DND-41 (cell line): ENCODE results near the gene GP9.

Experiments used
- EZH2 ChIP-seq: IDR thresholded peaks from 3 replicates; pipeline ENCODE4 v1.6.1; 2012; ENCODE audit warnings: borderline replicate concordance, low read depth, mild to moderate bottlenecking, moderate library complexity, low read length, inconsistent platforms; ENCODE audit not compliant: severe bottlenecking
- TF ChIP-seq, protein P1 (sequence below): IDR thresholded peaks from 2 replicates; pipeline ENCODE4 v1.5.1; 2012; ENCODE audit warnings: borderline replicate concordance, low read length, moderate library complexity, mild to moderate bottlenecking; ENCODE audit not compliant: poor library complexity, severe bottlenecking; ENCODE audit errors: extremely low read depth

DNA sequence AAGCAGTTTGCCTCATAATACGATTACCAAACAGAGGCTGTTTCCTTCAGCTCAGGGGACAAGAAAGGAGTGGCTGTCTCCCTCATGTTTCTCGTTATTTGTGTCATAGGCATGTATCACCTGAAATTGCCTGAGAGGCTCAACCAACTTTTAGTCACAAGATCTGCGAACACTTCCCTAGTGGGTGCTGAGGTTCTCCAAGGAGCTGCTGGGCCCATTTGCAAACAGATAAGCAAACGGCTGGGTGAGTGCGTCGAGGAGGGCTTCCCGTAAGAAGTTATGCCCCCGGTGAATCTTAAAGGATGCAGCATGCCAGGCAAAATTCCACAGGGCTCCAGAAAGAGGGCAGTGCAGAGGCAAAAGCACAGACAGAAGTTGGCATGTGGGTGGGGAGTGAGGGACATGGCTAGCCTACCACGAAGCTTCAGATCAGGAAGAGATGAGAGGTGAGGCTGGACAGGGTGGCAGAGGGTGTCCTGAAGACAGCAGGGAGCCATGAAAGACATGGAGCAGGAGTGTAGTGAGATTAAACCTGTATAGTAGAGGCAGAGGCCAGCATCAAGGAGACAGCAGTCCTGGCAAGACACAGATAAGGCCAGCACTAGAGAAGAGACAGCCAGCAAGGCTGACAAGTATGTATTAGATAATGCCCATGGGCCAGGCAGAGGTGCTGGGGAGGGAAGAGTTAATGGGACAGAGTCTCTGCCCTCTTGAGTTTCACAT is 4.0 kb upstream of the GP9 start:
- TF ChIP-seq, protein P1, sequence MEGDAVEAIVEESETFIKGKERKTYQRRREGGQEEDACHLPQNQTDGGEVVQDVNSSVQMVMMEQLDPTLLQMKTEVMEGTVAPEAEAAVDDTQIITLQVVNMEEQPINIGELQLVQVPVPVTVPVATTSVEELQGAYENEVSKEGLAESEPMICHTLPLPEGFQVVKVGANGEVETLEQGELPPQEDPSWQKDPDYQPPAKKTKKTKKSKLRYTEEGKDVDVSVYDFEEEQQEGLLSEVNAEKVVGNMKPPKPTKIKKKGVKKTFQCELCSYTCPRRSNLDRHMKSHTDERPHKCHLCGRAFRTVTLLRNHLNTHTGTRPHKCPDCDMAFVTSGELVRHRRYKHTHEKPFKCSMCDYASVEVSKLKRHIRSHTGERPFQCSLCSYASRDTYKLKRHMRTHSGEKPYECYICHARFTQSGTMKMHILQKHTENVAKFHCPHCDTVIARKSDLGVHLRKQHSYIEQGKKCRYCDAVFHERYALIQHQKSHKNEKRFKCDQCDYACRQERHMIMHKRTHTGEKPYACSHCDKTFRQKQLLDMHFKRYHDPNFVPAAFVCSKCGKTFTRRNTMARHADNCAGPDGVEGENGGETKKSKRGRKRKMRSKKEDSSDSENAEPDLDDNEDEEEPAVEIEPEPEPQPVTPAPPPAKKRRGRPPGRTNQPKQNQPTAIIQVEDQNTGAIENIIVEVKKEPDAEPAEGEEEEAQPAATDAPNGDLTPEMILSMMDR = no peak
- TF ChIP-seq EZH2 = no peak
